Lower lobe of right lung (tissue), 2 donors: ENCODE measurements around the gene ZFAND2B. TPM values are rescaled to one million over a fixed set of nuclear protein-coding genes. Genes with fewer than 3 reads are reported as not detected.
A peak's percentile ranks its signal among the peaks of the same experiment; 100 is the strongest.

ENCODE experiments used
- ATAC-seq, 2 donors: fragments of 200-7000 bp; cut with Tn5 transposase; one replicate each; pipeline ENCODE4 v1.9.1; 2020 to 2022; ENCODE audit warnings: mild to moderate bottlenecking in 2 of 2, moderate library complexity in 2 of 2
- DNase-seq: peaks from one replicate; pipeline ENCODE4 v3.0.0-alpha.2; 2020
- H3K27ac ChIP-seq: fragments of 200-600 bp; one replicate; pipeline ENCODE4 v1.8.0; 2022
- H3K27me3 ChIP-seq: fragments of 200-600 bp; one replicate; pipeline ENCODE4 v1.8.0; 2022; ENCODE audit warnings: low read depth
- H3K36me3 ChIP-seq: fragments of 200-600 bp; one replicate; pipeline ENCODE4 v1.8.0; 2022; ENCODE audit warnings: mild to moderate bottlenecking
- H3K4me1 ChIP-seq: fragments of 200-600 bp; one replicate; pipeline ENCODE4 v1.8.0; 2022
- H3K4me3 ChIP-seq: fragments of 200-600 bp; one replicate; pipeline ENCODE4 v1.8.0; 2022; ENCODE audit warnings: mild to moderate bottlenecking
- H3K9me3 ChIP-seq: fragments of 200-600 bp; one replicate; pipeline ENCODE4 v1.8.0; 2022
- CTCF ChIP-seq: fragments of 200-600 bp; IDR thresholded peaks from one replicate; pipeline ENCODE4 v1.8.0; 2022; ENCODE audit warnings: antibody characterized with exemption, mild to moderate bottlenecking
- intact Hi-C: fragments of 100-400 bp; cut with DNase I; formaldehyde crosslinking; loops from one replicate; pipeline ENCODE4 v1.11.0; 2022
- total RNA-seq: library from RNA; stranded (reverse); fragmentation: NEBNext Ultra II Directional; extraction: Animal tissue kit (Norgen Biotek cat#: 25700); gene quantifications from one replicate; pipeline ENCODE4 v1.2.1, GENCODE V29; 2021
- donor health status: DM: no; HTN: yes; CAD: no; lungs with severe emphysema.

The ZFAND2B gene
- total RNA-seq, 1 donor from 2014 or later, result 32.6 TPM

GRCh38 chr2:219218732-219219701, 12.4 kb downstream of the ZFAND2B start, which contains the start of gene ABCB6:
Gene ABCB6, minus strand, starts transcription at chr2:219218958. Its CDS starts 285 bp downstream, at chr2:219218673.
- ATAC-seq, result peak; percentile 93 to 94
- H3K4me1 ChIP-seq, result peaks cover 33% of the 10 kb centered on the region
- H3K4me3 ChIP-seq, result peak within 1 kb of the TSS; percentile 62
- no peaks in the 10 kb centered on the region for H3K27me3 ChIP-seq
- H3K36me3 ChIP-seq, result peaks cover 63% of the 10 kb centered on the region
- H3K27ac ChIP-seq, result peak within 1 kb of the TSS; percentile 90
- TF ChIP-seq CTCF, result no peak
- intact Hi-C loops, result no loop called here
- H3K9me3 ChIP-seq, result no peaks in the 10 kb centered on the region
- DNase-seq, result peak; percentile 96

- ATAC-seq (no peak), DNase-seq (no peak)
- Histone ChIP-seq H3K4me1 (peaks cover 33% of the 10 kb centered on the region), H3K4me3 (no peak overlapping the region), H3K27me3 (no peaks in the 10 kb centered on the region), H3K9me3 (no peaks in the 10 kb centered on the region), H3K36me3 (peaks cover 65% of the 10 kb centered on the region), H3K27ac (no peak overlapping the region)
- intact Hi-C loops, result no loop called here
- no peak for TF ChIP-seq CTCF
Observed at GRCh38 chr2:219219784-219220532, 13.4 kb downstream of the ZFAND2B start.

- no peak for ATAC-seq
- no peaks in the 10 kb centered on the region for H3K27me3 ChIP-seq
- no peak for DNase-seq
- H3K27ac ChIP-seq, result no peak overlapping the region
- H3K4me1 ChIP-seq, result peaks cover 40% of the 10 kb centered on the region
- H3K36me3 ChIP-seq, result peaks cover 65% of the 10 kb centered on the region
- no peak overlapping the region for H3K4me3 ChIP-seq
- intact Hi-C loops, result no loop called here
- no peaks in the 10 kb centered on the region for H3K9me3 ChIP-seq
- no peak for TF ChIP-seq CTCF
Observed at GRCh38 chr2:219220652-219221402, 14.2 kb downstream of the ZFAND2B start.

GRCh38 chr2:219221957-219222518, 15.5 kb downstream of the ZFAND2B start:
- DNase-seq, result no peak
- no peak for ATAC-seq
- intact Hi-C loops, result no loop called here
- Histone ChIP-seq H3K27me3 (no peaks in the 10 kb centered on the region), H3K4me3 (no peak overlapping the region), H3K9me3 (no peaks in the 10 kb centered on the region), H3K4me1 (peaks cover 35% of the 10 kb centered on the region), H3K36me3 (peaks cover 76% of the 10 kb centered on the region), H3K27ac (no peak overlapping the region)
- TF ChIP-seq CTCF, result no peak
